K562 (cell line): Measurements from ENCODE around the gene IL6R. TPM values are rescaled to one million over a fixed set of nuclear protein-coding genes. Genes with fewer than 3 reads are reported as not detected.

Source experiments
- CAMTA2 ChIP-seq: fragments of 250-450 bp; sonication (Bioruptor Pico); conservative IDR thresholded peaks from 2 replicates; pipeline ENCODE4 v1.5.1; 2022
- CBX1 ChIP-seq: sonication (generic); IDR thresholded peaks from 2 replicates; pipeline ENCODE4 v1.6.1; 2016; ENCODE audit warnings: antibody characterized with exemption, low read depth, mild to moderate bottlenecking
- CBX5 ChIP-seq: IDR thresholded peaks from 2 replicates; pipeline ENCODE4 v1.6.1; 2014; ENCODE audit warnings: low read depth, borderline replicate concordance
- CXXC5 ChIP-seq: fragments of 250-450 bp; sonication (Bioruptor Pico); IDR thresholded peaks from 2 replicates; pipeline ENCODE4 v1.8.0; 2022; ENCODE audit warnings: inconsistent platforms, mild to moderate bottlenecking, moderate library complexity
- DPF2 ChIP-seq: fragments of 450-650 bp; IDR thresholded peaks from 2 replicates; pipeline ENCODE4 v1.6.1; 2016
- ESRRB ChIP-seq: fragments of 250-450 bp; sonication (Bioruptor Pico); IDR thresholded peaks from 2 replicates; pipeline ENCODE4 v1.5.0; 2020; ENCODE audit warnings: mild to moderate bottlenecking, moderate library complexity, borderline replicate concordance
- FOS ChIP-seq: IDR thresholded peaks from 3 replicates; pipeline ENCODE4 v1.6.1; 2011; ENCODE audit not compliant: insufficient read length; ENCODE audit errors: extremely low read depth
- FOXK2 ChIP-seq, 2 experiments: fragments of 450-650 bp; IDR thresholded peaks in 1 of 2; conservative IDR thresholded peaks in 1 of 2; 2 replicates each; pipeline ENCODE4 v1.6.1; 2016; ENCODE audit warnings: low read depth in 2 of 2, mild to moderate bottlenecking in 1 of 2
- FOXM1 ChIP-seq, 2 experiments: fragments of 450-650 bp in 1 of 2; sonication (generic) in 1 of 2; formaldehyde crosslinking in 1 of 2; IDR thresholded peaks; 2 replicates each; pipeline versions ENCODE4 v1.6.1 to v1.9.0; 2017 to 2022; ENCODE audit warnings: low read depth in 2 of 2, mild to moderate bottlenecking in 2 of 2, missing genetic modification reagents in 1 of 2, moderate library complexity in 1 of 2
- GTF2F1 ChIP-seq: IDR thresholded peaks from 2 replicates; pipeline ENCODE4 v1.6.1; 2011; ENCODE audit warnings: low read depth, low read length, improper control_type of control experiment
- HES1 ChIP-seq: fragments of 450-650 bp; IDR thresholded peaks from 2 replicates; pipeline ENCODE4 v1.6.1; 2016; ENCODE audit warnings: low read depth, mild to moderate bottlenecking, moderate library complexity
- HNRNPL ChIP-seq: fragments of 200-400 bp; formaldehyde crosslinking; IDR thresholded peaks from 2 replicates; pipeline ENCODE4 v1.6.1; 2017; ENCODE audit warnings: low read depth, mild to moderate bottlenecking, low read length
- KDM1A ChIP-seq, 2 experiments: fragments of 450-650 bp; IDR thresholded peaks; 2 replicates each; pipeline ENCODE4 v1.6.1; 2016; ENCODE audit warnings: mild to moderate bottlenecking in 2 of 2
- MAX ChIP-seq: sonication (generic); formaldehyde crosslinking; IDR thresholded peaks from 2 replicates; pipeline ENCODE4 v1.9.0; 2022; ENCODE audit warnings: mild to moderate bottlenecking, missing genetic modification reagents
- MEF2A ChIP-seq: IDR thresholded peaks from 2 replicates; pipeline ENCODE4 v1.6.1; 2011; ENCODE audit warnings: low read depth, mild to moderate bottlenecking, low read length, moderate library complexity; ENCODE audit not compliant: control insufficient read depth
- MTA1 ChIP-seq: fragments of 450-650 bp; IDR thresholded peaks from 2 replicates; pipeline ENCODE4 v1.6.1; 2017; ENCODE audit warnings: borderline replicate concordance
- NR3C1 ChIP-seq: sonication (generic); formaldehyde crosslinking; IDR thresholded peaks from 2 replicates; pipeline ENCODE4 v1.8.1; 2022; ENCODE audit warnings: missing genetic modification reagents
- NRF1 ChIP-seq, 2 experiments: fragments of 450-650 bp; IDR thresholded peaks in 1 of 2; conservative IDR thresholded peaks in 1 of 2; 2 replicates each; pipeline ENCODE4 v1.6.1; 2014; ENCODE audit warnings: mild to moderate bottlenecking in 2 of 2
- POLR2AphosphoS5 ChIP-seq: IDR thresholded peaks from 2 replicates; pipeline ENCODE4 v1.6.1; 2011; ENCODE audit warnings: mild to moderate bottlenecking, low read depth, low read length, moderate library complexity; ENCODE audit not compliant: control insufficient read depth, insufficient read depth
- RAD21 ChIP-seq, 2 experiments: fragments of 250-450 bp in 1 of 2; fragments of 450-650 bp in 1 of 2; sonication (Bioruptor Pico) in 1 of 2; formaldehyde crosslinking in 1 of 2; IDR thresholded peaks in 1 of 2; conservative IDR thresholded peaks in 1 of 2; 2 replicates each; pipeline versions ENCODE4 v1.4.0 to v1.8.0; 2020 to 2022; ENCODE audit warnings: mild to moderate bottlenecking in 2 of 2, moderate library complexity in 1 of 2
- RBM22 ChIP-seq: fragments of 200-400 bp; formaldehyde crosslinking; IDR thresholded peaks from 2 replicates; pipeline ENCODE4 v1.6.1; 2018; ENCODE audit warnings: low read length, low read depth; ENCODE audit not compliant: poor library complexity, severe bottlenecking
- RBM34 ChIP-seq: fragments of 200-400 bp; formaldehyde crosslinking; IDR thresholded peaks from 2 replicates; pipeline ENCODE4 v1.6.1; 2018; ENCODE audit warnings: low read length, borderline replicate concordance; ENCODE audit not compliant: insufficient read depth
- STAT5A ChIP-seq: IDR thresholded peaks from 2 replicates; pipeline ENCODE4 v1.6.1; 2012; ENCODE audit warnings: low read length, inconsistent platforms, borderline replicate concordance
- TCF3 ChIP-seq: sonication (generic); formaldehyde crosslinking; IDR thresholded peaks from 2 replicates; pipeline ENCODE4 v1.4.0; 2020; ENCODE audit warnings: mild to moderate bottlenecking, missing genetic modification reagents
- YBX1 ChIP-seq: fragments of 450-650 bp; IDR thresholded peaks from 2 replicates; pipeline ENCODE4 v1.7.1; 2016; ENCODE audit warnings: mild to moderate bottlenecking
- ZBTB9 ChIP-seq: fragments of 450-650 bp; formaldehyde crosslinking; IDR thresholded peaks from 2 replicates; pipeline ENCODE4 v1.4.0; 2020; ENCODE audit warnings: mild to moderate bottlenecking, moderate library complexity
- ZNF282 ChIP-seq: sonication (generic); formaldehyde crosslinking; IDR thresholded peaks from 2 replicates; pipeline ENCODE4 v1.8.1; 2023; ENCODE audit warnings: missing genetic modification reagents
- ZNF347 ChIP-seq: fragments of 450-650 bp; formaldehyde crosslinking; IDR thresholded peaks from 2 replicates; pipeline ENCODE4 v1.4.0; 2020; ENCODE audit warnings: low read depth, mild to moderate bottlenecking, moderate library complexity
- ZSCAN32 ChIP-seq: fragments of 450-650 bp; formaldehyde crosslinking; IDR thresholded peaks from 2 replicates; pipeline ENCODE4 v1.4.0; 2020; ENCODE audit warnings: mild to moderate bottlenecking, moderate library complexity
- polyA plus RNA-seq, 8 experiments: library from polyadenylated mRNA; depleted of rRNA in 4 of 8; stranded (reverse) in 5 of 8; unstranded in 3 of 8; fragments of >200 nt; fragmentation: Nextera tagmentation in 2 of 8; fragmentation: Illumina TruSeq in 1 of 8; extraction: Ambion mirVana in 2 of 8; extraction: Trizol in 1 of 8; gene quantifications; 2 replicates each; pipeline versions ENCODE4 v1.2.1 to v1.2.3, GENCODE V29; 2011 to 2014; ENCODE audit warnings: inconsistent platforms in 1 of 8, missing spikeins in 1 of 8
- total RNA-seq, 7 experiments: library from RNA; depleted of rRNA in 6 of 7; stranded (reverse); fragments of >200 nt in 6 of 7; fragmentation: Illumina TruSeq in 2 of 7; extraction: Trizol in 2 of 7; gene quantifications; 2 replicates each; pipeline versions ENCODE4 v1.2.1 to v1.2.3, GENCODE V29; 2011 to 2021; ENCODE audit warnings: low replicate concordance in 1 of 7

The IL6R gene
- total and polyA plus RNA-seq, 9 of the 15 experiments (the other 6 are each of a cell fraction or from before 2014, with no cell fraction given) = 0.05 to 1.1 (median 0.11) TPM; not detected in 2

- TF ChIP-seq ZBTB9 (CRISPR knock-in tag) (no peak), ZSCAN32 (no peak), MEF2A (no peak), YBX1 (no peak), NRF1 (conservative IDR thresholded peaks at IDR 0.05 in 1 of 2, IDR thresholded peaks at IDR 0.05 in 1 of 2) (no peak), CBX1 (no peak), CBX5 (no peak), TCF3 (peak; percentile 37; the same call in 1 of the 2 replicates), MTA1 (no peak), FOXK2 (conservative IDR thresholded peaks at IDR 0.05 in 1 of 2, IDR thresholded peaks at IDR 0.05 in 1 of 2; ENCODE audit: low read depth in 2 of 2) (peak in 1 of 2 experiments; percentile 6; a peak in 1 of 4 replicates), RAD21 (CRISPR knock-in tag; conservative IDR thresholded peaks at IDR 0.05 in 1 of 2, IDR thresholded peaks at IDR 0.05 in 1 of 2) (no peak), FOXM1 (IDR thresholded peaks at IDR 0.05; ENCODE audit: low read depth) (peak; percentile 11; the same call in 1 of the 2 replicates), FOXM1 (CRISPR knock-in tag; IDR thresholded peaks at IDR 0.05; ENCODE audit: low read depth) (no peak), POLR2AphosphoS5 (0 out of 2 replicates have a peak, but pooled peaks have one; percentile 52), KDM1A (IDR thresholded peaks at IDR 0.05) (0 out of 4 replicates have a peak, but pooled peaks of 1 of the 2 experiments have one; percentile 18), MAX (CRISPR knock-in tag) (no peak), RBM34 (no peak), ZNF282 (CRISPR knock-in tag) (no peak), ESRRB (no peak), CXXC5 (CRISPR knock-in tag) (peak; percentile 36; the same call in 1 of the 2 replicates), CAMTA2 (no peak), NR3C1 (CRISPR knock-in tag) (no peak), HES1 (no peak), HNRNPL (no peak), GTF2F1 (no peak), ZNF347 (no peak), RBM22 (no peak), DPF2 (0 out of 2 replicates have a peak, but pooled peaks have one; percentile 13), STAT5A (no peak; the same call in 1 of the 2 replicates), FOS (no peak)
These were observed 55.6 kb downstream of the IL6R start (continued) for GRCh38 chr1:154460695-154461260.
